Measurements from ENCODE around the gene ANO10.
A peak's percentile ranks its signal among the peaks of the same experiment; 100 is the strongest.
"Not testable (repeated sequence)": the region's sequence is repeated elsewhere in the genome, so short reads cannot be mapped to it uniquely, and the experiment has no call there.

The ANO10 gene

DNA sequence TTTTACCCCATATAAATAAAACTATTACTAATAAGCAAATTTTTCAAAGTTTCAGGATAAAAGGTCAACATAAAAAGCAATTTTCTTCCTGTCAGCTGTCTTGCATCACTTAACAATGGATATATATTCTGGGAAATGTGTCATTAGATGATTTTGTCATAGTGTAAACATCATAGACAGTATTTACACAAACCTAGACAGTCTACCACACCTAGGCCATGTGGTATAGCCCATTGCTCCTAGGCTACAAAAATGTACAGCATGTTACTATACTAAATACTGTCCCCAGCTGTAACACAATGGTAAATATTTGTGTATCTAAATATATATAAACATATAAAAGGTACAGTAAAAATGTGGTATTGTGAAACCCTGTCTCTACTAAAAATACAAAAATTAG lies 156.7 kb downstream of the ANO10 start:
- no peak for DNase-seq

DNA sequence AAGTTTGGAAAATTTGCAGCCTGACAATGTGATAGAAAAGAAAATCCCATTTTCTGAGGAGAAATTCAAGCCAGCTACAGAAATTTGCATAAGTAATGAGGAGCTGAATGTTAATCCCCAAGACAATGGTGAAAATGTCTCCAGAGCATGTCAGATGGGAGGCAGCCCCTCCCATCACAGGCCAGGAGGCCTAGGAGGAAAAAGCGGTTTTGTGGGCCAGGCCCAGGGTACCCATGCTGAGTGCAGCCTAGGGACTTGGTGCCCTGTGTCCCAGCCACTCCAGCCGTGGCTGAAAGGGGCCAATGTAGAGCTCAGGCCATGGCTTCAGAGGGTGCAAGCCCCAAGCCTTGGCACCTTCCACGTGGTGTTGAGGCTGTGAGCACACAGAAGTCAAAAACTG lies 159.2 kb downstream of the ANO10 start:
- DNase-seq = not testable (repeated sequence)

DNA sequence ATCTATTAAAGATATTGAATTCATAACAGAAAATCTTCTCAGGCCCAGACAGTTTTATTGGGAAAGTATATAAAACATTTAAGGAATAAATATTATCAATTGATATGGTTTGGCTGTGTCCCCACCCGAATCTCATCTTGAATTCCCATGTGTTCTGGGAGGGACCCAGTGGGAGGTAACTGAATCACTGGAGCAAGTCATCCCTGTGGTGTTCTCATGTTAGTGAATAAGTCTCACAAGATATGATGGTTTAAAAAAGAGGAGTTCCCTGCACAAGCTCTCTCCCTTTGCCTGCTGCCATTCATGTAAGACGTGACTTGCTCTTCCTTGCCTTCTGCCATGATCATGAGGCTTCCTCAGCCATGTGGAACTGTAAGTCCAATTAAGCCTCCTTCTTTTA lies 160.5 kb downstream of the ANO10 start:
- DNase-seq = peak; percentile 24

DNA sequence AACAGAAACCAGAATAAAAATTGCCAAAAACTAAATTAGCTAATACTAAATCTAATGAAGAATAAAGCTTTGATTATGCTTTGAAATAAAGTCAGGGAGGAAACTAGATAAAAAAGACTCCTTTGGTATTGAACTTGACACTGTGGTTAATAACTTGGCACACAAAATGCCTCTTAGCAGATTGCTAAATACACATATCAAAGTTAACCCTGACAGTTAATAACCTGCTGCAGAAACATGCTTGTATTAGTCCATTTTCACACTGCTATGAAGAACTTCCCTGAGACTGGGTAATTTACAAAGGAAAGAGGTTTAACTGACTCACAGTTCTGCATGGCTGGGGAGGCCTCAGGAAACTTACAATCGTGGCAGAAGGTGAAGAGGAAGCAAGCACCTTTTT lies 164.8 kb downstream of the ANO10 start:
- DNase-seq = not testable (repeated sequence)

DNA sequence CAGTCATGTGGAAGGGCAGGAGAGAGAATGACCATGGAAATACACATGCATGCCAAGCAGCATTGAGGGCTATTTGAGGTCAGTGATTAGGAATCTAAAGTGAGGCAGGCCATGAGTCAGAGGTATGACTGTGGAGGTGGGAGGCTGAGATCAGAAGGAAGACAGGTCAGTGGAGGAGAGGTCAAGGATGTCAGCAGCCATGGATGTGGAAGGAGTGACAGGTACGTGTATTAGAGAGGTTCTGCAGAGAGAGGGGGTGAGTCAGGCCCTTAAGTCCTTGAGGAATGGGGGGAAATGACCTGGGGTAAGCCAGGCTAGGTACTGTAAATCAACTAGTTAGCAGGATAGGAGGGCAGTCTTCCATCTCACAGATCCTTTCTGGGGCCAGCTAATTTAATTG lies 166.6 kb downstream of the ANO10 start:
- peak; percentile 92 for DNase-seq

DNA sequence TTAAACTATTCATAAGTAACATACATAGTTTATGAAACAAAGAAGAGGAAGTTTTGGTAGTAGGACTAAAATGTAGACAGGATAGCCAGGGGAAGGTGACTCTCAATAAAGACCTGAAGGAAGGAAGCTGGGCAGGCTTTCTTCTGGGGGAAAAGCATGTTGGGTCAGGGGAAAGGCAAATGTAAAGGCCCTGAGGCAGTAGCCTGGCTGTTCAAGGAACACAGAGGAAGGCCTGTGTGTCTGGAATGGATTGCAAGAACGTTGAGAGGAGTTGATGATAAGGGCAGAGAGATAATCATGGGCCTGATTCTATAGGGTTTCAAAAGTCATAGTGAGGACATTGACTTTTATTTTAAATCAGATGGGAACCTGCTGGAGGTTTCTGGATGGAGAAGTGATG lies 167.8 kb downstream of the ANO10 start:
- no peak for DNase-seq

DNA sequence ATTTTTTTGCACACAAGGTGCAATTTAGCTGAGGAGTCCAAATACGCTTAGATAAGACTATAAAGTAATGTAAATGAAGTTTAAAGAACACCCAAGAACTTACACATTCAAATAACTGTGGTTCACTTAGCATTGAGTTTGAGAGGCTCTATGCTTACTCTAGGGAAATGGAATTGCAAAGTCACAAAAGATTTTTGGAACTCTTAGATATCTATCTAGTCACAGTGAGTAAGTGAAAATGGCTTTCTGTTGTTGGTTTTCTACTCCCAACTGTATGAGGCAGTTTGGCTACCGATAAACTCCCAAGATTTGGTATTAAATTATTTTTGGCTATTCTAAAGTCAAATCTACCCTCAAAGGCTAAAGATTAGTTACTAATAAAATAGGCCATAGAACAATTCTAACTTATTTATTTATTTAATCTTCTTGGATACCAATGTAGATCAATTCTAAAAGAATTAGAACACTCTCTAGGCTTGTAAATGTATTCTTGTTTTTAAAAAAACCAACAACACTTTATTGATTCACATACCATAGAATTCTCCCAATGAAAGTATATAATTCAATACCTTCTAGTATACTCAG lies 170.0 kb downstream of the ANO10 start:
- DNase-seq = no peak

DNA sequence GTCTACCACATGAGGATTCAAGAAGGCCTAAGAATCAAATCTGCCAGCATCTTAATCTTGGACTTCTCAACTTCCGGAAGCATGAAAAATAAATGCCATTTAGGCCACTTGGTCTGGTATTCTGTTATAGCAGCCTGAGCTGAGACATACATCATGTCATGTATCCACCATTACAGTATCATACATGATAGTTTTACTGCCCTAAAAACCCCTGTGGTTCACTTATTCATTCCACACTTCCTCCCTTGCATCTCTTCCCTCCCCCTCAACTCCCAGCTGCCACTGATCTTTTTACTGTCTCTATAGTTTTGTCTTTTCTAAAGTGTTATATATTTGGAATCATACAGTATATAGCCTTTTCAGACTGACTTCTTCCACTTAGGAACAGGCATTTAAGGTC lies 173.7 kb downstream of the ANO10 start:
- no peak for DNase-seq

DNA sequence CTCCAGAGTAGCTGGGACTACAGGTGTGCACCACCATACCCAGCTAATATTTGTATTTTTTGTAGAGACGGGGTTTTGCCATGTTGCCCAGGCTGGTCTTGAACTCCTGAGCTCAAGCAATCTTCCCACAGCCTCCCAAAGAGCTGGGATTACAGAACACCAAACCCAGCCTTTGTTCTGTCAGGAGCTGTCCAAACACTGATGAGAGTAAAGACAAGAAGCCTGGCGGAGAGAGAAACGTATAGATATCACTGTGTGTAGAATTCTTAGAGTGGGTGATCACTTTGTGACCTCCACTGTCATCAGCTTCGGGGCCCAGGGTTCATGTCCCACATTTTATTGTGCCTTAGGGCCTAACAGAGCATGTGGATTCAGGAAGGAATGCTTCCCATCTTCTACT lies 176.0 kb downstream of the ANO10 start:
- no peak for DNase-seq

DNA sequence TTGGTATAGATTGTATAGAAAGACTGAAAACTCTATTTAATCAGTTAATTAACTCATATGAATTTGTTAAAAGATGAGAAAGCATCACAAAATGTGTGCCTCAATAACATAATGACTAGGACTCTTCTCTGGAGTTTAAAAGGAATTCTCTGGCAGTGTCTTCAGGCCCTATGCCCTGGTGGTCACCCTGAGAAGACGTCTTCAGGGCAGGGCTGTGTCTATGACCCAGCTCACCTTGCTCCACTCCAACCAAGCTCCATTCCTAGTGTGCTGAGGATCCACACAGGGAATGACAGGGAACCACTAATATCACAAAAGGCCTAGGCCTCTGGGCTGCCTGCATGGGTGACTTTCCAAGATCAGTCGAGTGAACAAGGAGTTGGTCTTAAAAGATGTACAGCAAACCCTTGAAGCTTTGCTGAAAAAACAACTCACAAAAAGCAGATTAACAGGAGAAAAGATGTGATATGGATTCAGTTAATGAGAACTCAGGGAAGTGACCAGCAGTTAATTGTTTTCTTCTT lies 178.9 kb downstream of the ANO10 start:
- DNase-seq = no peak

DNA sequence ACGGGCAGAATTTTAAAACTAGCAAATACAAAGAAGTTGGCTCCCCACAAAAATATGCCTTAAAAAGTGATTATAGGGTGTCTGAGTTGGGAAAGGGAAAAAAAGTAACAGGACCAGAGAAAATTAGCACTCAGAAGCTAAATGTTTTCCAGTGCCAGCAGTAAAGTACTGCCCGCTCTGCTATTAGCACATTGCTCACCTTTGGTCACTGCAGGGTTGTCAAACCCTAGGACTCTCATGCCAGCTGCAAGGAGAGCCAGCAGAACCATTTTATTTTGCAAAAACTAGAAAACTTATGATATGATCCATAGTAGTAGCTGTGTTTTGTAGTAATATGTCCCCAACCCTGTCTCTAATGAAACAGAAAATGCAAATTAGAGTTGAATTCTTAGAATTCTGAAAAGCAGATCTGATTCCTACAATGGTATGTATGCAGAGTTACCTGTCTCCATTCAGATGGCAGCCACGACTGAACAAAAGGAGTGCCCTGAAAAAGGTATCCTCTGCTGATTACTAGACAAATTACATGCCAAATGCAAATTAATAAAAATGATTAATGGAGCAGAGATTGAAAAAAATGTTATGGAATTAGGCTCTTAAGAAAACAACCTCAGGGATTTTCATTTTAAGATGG lies 185.2 kb downstream of the ANO10 start:
- DNase-seq = no peak

DNA sequence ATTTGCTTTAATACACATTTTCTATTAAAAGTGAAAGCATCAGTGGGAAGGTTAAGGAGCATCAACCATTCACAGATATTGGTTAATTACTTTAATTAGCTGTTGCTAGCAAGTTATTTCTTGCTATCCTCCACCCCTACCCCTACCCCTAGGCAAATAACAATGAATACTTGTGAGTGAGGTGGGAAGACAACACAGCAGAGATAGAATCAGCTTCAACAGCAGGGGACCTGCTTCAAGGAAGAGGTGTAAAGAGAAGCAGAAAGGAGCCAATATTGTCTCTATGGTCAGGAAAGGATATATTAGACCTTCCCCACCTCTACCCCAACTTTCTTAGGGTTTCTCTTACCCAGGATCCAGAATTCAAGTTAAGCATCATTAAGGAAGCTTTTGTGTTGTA lies 186.1 kb downstream of the ANO10 start:
- DNase-seq = no peak

DNA sequence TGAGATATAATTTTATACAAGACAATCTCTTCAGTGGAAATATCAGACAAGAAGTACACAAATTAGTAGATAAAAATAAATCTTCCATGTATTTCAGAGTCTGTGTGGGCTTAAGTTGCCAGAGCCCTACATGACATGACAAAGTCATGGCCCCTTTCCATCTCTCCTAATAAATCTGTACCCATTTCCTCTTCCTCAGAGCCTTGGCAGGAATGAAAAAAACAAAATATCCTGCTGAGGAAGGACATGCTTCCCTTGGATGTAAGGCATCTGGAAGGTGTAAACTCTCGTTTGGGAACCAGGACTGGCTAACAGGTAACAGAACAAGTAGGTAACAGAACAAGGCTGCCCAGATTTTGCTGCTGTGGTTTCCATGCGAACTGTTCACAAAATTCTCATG lies 187.4 kb downstream of the ANO10 start:
- no peak for DNase-seq

DNA sequence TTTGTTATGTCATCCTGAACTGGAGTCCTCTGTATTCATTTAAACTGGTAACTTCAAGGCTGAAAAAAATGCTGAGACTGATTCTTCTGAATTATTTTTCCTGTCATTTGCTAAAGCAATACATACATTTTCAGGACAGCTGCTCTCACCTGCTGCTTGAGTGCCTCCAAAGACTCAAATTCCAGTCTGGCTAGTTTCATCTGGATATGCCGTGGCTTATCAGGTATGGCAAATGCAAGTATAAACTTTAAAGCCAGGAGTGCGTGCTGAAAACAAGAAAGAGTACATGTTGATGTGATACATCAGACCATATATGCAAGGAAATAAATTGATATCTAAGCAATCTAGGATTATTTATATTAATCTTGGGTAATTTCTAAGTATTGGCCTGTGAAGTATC lies 189.3 kb downstream of the ANO10 start:
- DNase-seq = no peak

DNA sequence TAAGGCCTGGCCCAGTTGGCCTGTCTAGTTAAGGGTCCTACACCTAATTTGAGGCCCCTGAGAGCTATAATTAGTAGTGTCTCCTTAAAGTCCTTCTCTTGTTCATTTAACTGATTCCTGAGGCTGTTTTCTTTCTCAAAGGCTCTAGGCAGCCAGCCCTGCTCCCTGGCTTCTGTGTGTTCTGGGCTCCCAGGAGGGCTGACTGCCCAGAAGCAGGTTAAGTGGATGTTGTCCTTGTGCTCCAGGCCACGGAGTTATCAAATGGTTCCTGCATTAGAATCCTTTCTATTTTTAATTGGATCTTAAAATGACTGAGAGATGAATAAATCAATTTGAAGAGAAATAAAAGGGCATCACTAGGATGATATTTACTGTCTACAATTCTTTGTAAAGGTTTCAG lies 195.4 kb downstream of the ANO10 start:
- no peak for DNase-seq

DNA sequence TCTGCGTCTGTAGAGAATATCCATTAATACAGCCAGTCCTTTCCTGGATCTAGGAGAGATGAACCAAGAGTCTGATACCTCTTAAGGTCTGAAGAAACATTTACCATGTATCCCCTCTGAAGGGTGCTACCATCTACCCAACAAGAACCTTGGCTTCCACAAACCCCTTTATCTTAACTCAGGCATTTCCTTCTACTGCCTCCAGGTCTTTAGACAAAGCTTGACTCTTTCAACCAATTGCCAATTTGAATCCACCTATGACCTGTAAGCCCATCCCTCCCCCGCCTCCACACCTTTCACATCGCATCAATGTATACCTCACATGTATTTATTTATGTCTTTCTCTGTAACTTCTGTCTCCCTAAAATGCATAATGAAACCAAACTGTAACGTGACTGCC lies 196.0 kb downstream of the ANO10 start:
- no peak for DNase-seq

DNA sequence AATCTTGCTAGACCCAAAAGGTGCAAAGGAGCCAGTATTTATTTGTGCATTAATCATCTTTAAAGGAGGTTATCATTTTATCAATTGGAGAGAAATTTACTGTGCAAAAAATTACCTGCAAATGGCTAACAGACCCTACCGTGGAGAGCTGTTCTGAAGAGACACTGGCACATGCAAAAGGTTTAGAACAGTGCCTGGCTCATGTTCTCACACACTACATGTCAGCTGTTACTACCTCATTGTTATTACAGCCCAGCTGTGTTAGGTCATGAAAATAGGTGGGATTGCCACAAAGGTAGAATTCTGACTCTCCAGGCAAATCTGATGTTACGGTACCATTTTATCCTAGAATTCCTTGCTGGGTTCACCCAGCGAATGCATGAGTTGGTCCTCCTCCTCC lies 198.2 kb downstream of the ANO10 start:
- no peak for DNase-seq

DNA sequence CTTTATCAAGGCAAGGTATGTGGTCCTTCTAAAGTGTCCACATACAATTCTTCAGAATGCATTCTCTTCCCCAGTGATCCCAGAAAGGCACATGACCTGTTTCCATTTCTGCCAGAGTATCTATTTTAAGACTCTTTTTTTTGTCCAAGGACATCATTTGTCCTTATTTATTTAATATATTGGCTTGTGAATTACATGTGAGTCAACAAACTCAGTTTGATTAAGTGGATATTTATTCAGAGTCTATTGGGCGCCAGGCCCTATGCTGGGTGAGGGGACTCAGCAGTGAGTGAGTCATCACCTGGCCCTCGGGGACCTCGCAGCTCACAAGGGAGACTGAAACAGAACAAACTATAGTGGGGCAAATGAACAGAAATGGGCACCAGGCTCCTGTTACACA lies 198.7 kb downstream of the ANO10 start:
- DNase-seq = no peak

DNA sequence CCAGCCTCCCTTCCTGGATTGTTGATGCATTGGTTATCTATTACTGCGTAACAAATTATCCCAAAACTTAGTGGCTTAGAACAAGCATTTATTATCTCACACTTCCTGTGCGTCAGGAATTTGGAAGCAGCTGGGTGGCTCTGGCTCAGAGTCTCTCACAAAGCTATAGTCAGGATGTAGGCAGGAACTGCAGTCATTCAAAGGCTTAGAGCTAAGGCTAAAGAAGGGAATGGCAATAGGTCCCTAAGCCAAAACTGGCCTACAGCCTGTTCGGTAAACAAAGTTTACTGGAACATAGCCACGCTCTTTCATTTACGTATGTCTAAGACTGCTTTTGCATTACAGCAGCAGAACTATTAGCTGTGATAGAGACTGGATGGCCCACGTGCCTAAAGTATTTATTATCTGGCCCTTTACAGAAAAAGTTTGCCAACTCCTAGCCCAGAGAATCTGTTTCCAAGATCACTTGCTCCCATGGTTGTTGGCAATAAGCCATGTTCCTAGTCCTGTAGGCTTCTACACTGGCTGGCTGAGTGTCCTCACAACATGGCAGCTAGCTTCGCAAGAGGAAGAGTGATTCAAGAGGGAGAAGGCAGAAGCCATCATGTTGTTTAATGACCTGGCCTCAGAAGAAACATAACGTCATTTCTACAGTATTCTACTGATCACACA lies 203.1 kb downstream of the ANO10 start:
- peak; percentile 87 for DNase-seq

DNA sequence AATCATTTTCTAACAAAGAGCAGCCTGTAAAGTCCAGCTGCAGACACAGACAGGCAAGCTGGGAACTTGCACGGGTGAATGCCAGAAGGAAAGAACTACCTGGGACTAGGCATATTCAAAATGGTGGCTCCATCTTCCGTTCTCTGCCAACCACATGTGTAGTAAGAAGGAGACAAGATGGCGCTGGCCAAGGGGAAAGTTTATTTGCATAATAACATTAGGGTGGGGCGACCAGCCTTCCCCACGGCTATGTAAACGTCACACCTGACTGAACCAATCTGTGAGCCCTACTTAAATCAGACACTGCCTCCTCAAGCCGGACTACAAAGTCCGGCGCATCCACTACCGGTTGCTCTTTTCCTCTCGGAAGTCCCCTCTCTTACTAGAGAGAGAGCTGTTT lies 204.7 kb downstream of the ANO10 start:
- no peak for DNase-seq

DNA sequence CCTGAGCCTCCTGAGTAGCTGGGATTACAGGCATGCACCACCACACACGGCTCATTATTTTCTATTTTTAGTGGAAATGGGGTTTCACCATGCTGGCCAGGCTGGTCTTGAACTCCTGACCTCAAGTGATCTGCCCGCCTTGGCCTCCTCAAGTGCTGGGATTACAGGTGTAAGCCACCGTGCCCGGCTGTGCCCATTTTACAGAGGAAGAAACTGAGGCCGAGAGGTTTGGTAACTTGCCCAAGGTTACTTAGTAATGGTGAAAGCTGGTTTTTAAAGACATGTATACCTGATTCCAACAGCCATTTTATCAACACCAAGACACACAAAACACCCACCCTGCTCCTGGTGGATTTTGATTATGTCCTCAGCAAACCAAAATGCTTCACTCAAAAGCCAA lies 206.7 kb downstream of the ANO10 start:
- no peak for DNase-seq

DNA sequence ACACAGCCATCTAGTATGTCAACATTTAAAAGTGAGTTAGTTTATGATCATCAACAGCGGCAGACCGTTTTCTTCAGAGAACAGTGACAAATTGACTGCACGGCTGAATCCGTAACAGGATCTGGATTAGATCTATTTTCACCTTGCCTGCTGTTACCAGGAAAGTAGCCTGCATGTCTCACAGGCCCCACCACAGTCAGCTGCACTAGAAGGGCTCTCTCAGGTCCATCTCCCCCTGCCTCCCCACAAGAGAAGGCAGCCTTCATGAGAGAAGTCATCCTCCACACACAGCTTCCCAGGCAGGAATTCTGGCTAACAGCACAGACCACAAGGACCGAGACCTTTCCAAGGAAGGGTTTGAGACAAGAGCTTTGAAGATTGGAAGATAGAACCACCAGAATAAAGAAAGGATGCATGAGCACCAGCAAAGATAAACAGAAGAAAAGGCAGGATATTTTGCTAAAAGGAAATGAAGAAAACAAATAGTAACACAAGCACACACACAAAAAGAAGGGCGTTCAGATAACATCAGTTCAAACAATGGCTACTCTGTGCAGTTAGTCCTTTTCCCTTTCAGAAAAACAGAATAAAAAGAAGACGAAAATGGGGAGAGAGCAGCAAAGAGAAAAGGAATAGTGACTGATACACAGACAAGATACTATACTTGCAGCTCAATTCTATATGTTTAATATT lies 208.0 kb downstream of the ANO10 start:
- no peak for DNase-seq

DNA sequence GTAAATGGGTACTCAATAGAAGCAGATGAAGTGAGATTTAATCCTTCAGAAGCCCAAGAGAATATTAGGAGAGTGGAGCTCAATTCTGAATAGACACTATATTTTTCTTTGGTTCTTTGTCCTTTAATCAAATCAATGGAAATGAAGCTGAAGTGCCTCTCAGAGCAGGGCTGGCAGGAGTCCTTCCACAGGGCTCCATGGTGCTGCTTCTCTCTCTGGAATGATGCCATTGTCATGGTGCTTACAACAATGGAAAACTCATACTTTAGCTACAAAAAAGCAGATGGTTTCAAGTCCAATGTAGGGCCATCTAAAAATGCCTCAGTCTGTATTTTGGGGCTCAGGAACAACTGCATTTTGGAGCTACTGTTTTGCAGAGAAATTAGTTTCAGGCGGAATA lies 210.4 kb downstream of the ANO10 start:
- DNase-seq = no peak

DNA sequence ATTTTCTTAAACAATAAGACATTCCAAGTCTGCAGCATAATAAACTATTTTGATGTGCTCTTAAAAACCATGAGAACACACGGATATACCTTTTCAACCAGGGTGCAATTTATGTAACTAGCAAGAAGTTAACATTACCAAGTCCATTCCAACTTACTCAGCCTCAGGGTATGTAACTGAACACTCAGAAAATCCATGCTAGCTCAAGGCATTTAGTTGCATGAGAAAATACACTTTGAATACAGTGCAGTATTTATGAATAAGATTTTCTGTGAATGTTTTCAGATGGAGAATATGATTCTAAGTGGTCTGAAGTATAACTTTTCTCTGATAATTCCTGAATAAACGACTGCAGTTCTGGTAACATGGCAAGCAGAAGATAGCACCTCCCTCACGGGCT lies 211.2 kb downstream of the ANO10 start:
- no peak for DNase-seq
